H1 (cell line): ENCODE data around the gene SPATA13. TPM values are rescaled to one million over a fixed set of nuclear protein-coding genes. Genes with fewer than 3 reads are reported as not detected.
"Not testable (repeated sequence)": the region's sequence is repeated elsewhere in the genome, so short reads cannot be mapped to it uniquely, and the experiment has no call there.

Source experiments
- CTCF ChIA-PET: fragments of 300-600 bp; sonication (Branson Sonifier 250); formaldehyde crosslinking; loops from one replicate; lab custom pipeline; 2021; ENCODE audit not compliant: partially characterized antibody; lab: Charles Lee
- POLR2A ChIA-PET: fragments of 300-600 bp; sonication (Branson Sonifier 250); formaldehyde crosslinking; loops from one replicate; lab custom pipeline; 2021; ENCODE audit warnings: inconsistent platforms; ENCODE audit not compliant: partially characterized antibody; lab: Charles Lee
- DNase-seq, 2 experiments: peaks; one replicate each; pipeline versions ENCODE4 v3.0.0 to v3.0.0-alpha.2; 2010 to 2022; ENCODE audit warnings: low spot score in 2 of 2, low read depth in 1 of 2, mixed read lengths in 1 of 2
- FAIRE-seq: peaks from 2 replicates; lab custom pipeline; 2011; peaks lifted over from hg19 to GRCh38; lab: Jason Lieb, UNC
- H2AFZ ChIP-seq: 2 replicates; pipeline ENCODE4 v1.8.1; 2012; ENCODE audit warnings: low read length, inconsistent platforms
- H2AK5ac ChIP-seq: 2 replicates; pipeline ENCODE4 v1.6.1; 2013; ENCODE audit warnings: low read depth, low read length
- H2BK120ac ChIP-seq: replicated peaks from 2 replicates; pipeline ENCODE3; 2013; ENCODE audit warnings: low read depth, low read length, inconsistent platforms
- H2BK12ac ChIP-seq: 2 replicates; pipeline ENCODE4 v1.6.1; 2013; ENCODE audit warnings: low read depth, low read length
- H2BK15ac ChIP-seq: 2 replicates; pipeline ENCODE4 v1.6.1; 2013; ENCODE audit warnings: low read length
- H2BK20ac ChIP-seq: 2 replicates; pipeline ENCODE4 v1.6.1; 2013; ENCODE audit warnings: low read length
- H2BK5ac ChIP-seq: 2 replicates; pipeline ENCODE4 v1.6.1; 2013; ENCODE audit warnings: low read depth, low read length
- H3K14ac ChIP-seq: 2 replicates; pipeline ENCODE4 v1.6.1; 2013; ENCODE audit warnings: inconsistent platforms; ENCODE audit not compliant: insufficient read length
- H3K18ac ChIP-seq: 2 replicates; pipeline ENCODE4 v1.6.1; 2013; ENCODE audit warnings: low read length; ENCODE audit errors: extremely low read depth
- H3K23ac ChIP-seq: 2 replicates; pipeline ENCODE4 v1.6.1; 2013; ENCODE audit warnings: inconsistent platforms; ENCODE audit not compliant: insufficient read length
- H3K23me2 ChIP-seq: 2 replicates; pipeline ENCODE4 v1.6.1; 2013; ENCODE audit warnings: low read depth, low read length
- H3K27ac ChIP-seq: 2 replicates; pipeline ENCODE4 v1.6.1; 2011; ENCODE audit warnings: low read depth, low read length, inconsistent platforms
- H3K27me3 ChIP-seq, 4 experiments: replicated peaks in 1 of 4; 1 replicate in 1 of 4; 2 replicates in 3 of 4; pipeline versions ENCODE4 v1.6.1 to v1.8.1; 2011 to 2013; ENCODE audit warnings: low read length in 3 of 4, mild to moderate bottlenecking in 3 of 4, inconsistent platforms in 2 of 4, mixed read lengths in 2 of 4, moderate library complexity in 1 of 4; ENCODE audit not compliant: control insufficient read depth in 3 of 4, insufficient read depth in 3 of 4; ENCODE audit errors: extremely low read depth in 1 of 4
- H3K36me3 ChIP-seq, 4 experiments: 2 replicates each; pipeline versions ENCODE4 v1.6.1 to v1.8.1; 2011 to 2013; ENCODE audit warnings: mild to moderate bottlenecking in 4 of 4, low read length in 3 of 4, moderate library complexity in 2 of 4, control low read depth in 1 of 4, inconsistent platforms in 1 of 4; ENCODE audit not compliant: insufficient read depth in 4 of 4, control insufficient read depth in 2 of 4
- H3K4ac ChIP-seq: replicated peaks from 2 replicates; pipeline ENCODE3; 2013; ENCODE audit warnings: low read length, low read depth, mixed read lengths, inconsistent platforms; ENCODE audit not compliant: insufficient read length
- H3K4me1 ChIP-seq, 4 experiments: replicated peaks in 1 of 4; 1 replicate in 1 of 4; 2 replicates in 3 of 4; pipeline versions ENCODE4 v1.6.1 to v1.8.1; 2011 to 2013; ENCODE audit warnings: low read length in 3 of 4, inconsistent platforms in 2 of 4, mixed read lengths in 1 of 4; ENCODE audit not compliant: insufficient read depth in 4 of 4, control insufficient read depth in 3 of 4
- H3K4me2 ChIP-seq, 2 experiments: 2 replicates each; pipeline versions ENCODE4 v1.6.1 to v1.8.1; 2011 to 2013; ENCODE audit warnings: low read depth in 2 of 2, low read length in 2 of 2, control low read depth in 1 of 2, inconsistent platforms in 1 of 2, mild to moderate bottlenecking in 1 of 2; ENCODE audit not compliant: insufficient read depth in 1 of 2
- H3K4me3 ChIP-seq, 4 experiments: fragments of 200-600, 300-600 bp in 1 of 4; sonication (generic), shearing (Covaris generic), sonication (Bioruptor Twin) in 1 of 4; 2 replicates each; pipeline versions ENCODE4 v1.5.1 to v1.8.1; 2011 to 2016; ENCODE audit warnings: low read length in 4 of 4, low read depth in 3 of 4, control low read depth in 2 of 4, inconsistent platforms in 2 of 4, mild to moderate bottlenecking in 2 of 4, mixed read lengths in 1 of 4, moderate library complexity in 1 of 4; ENCODE audit not compliant: insufficient read depth in 2 of 4; ENCODE audit errors: extremely low read depth in 1 of 4
- H3K56ac ChIP-seq: replicated peaks from 2 replicates; pipeline ENCODE3; 2013; ENCODE audit warnings: low read depth, mild to moderate bottlenecking, mixed read lengths, low read length, inconsistent platforms; ENCODE audit not compliant: insufficient read length
- H3K79me1 ChIP-seq: 2 replicates; pipeline ENCODE4 v1.6.1; 2013; ENCODE audit warnings: low read depth, low read length, control low read depth
- H3K79me2 ChIP-seq, 2 experiments: 2 replicates each; pipeline versions ENCODE4 v1.6.1 to v1.8.1; 2012 to 2013; ENCODE audit warnings: low read length in 2 of 2, mild to moderate bottlenecking in 2 of 2, inconsistent platforms in 1 of 2; ENCODE audit not compliant: insufficient read depth in 2 of 2, control insufficient read depth in 1 of 2
- H3K9ac ChIP-seq, 4 experiments: replicated peaks in 1 of 4; 1 replicate in 1 of 4; 2 replicates in 3 of 4; pipeline versions ENCODE4 v1.6.1 to v1.8.1; 2011 to 2013; ENCODE audit warnings: low read depth in 3 of 4, low read length in 3 of 4, control low read depth in 2 of 4, mild to moderate bottlenecking in 2 of 4, moderate library complexity in 2 of 4, inconsistent platforms in 1 of 4; ENCODE audit errors: extremely low read depth in 1 of 4
- H3K9me3 ChIP-seq, 2 experiments: 2 replicates each; pipeline versions ENCODE4 v1.6.1 to v1.8.1; 2012 to 2013; ENCODE audit warnings: mild to moderate bottlenecking in 2 of 2, moderate library complexity in 2 of 2, control low read depth in 1 of 2, inconsistent platforms in 1 of 2, low read depth in 1 of 2, low read length in 1 of 2, mixed read lengths in 1 of 2; ENCODE audit not compliant: insufficient read depth in 2 of 2
- H4K20me1 ChIP-seq, 2 experiments: replicated peaks in 1 of 2; 2 replicates each; pipeline versions ENCODE3 to v1.8.1; 2011 to 2013; ENCODE audit warnings: inconsistent platforms in 2 of 2, low read length in 2 of 2, mild to moderate bottlenecking in 1 of 2; ENCODE audit not compliant: insufficient read depth in 2 of 2, control insufficient read depth in 1 of 2
- H4K5ac ChIP-seq: 2 replicates; pipeline ENCODE4 v1.6.1; 2013; ENCODE audit warnings: low read length, low read depth, mixed read lengths, inconsistent platforms; ENCODE audit not compliant: insufficient read length
- H4K8ac ChIP-seq: 2 replicates; pipeline ENCODE4 v1.8.0; 2013; ENCODE audit warnings: mild to moderate bottlenecking, moderate library complexity, low read length, inconsistent platforms; ENCODE audit not compliant: insufficient read depth; ENCODE audit errors: extremely low read depth
- H4K91ac ChIP-seq: replicated peaks from 2 replicates; pipeline ENCODE3; 2013; ENCODE audit warnings: low read length, mixed read lengths, inconsistent platforms; ENCODE audit not compliant: insufficient read length
- WGBS, 2 experiments: shearing (Covaris generic) in 1 of 2; methylation state at CpG; one replicate each; pipeline versions ENCODE4 v1.1.6 to v1.1.7; 2013 to 2015; ENCODE audit warnings: low lambda C conversion rate in 2 of 2, mixed read lengths in 2 of 2, inconsistent platforms in 1 of 2, low coverage in 1 of 2, missing lambda C conversion rate in 1 of 2; ENCODE audit not compliant: insufficient replicate concordance in 2 of 2, insufficient coverage in 1 of 2, insufficient read length in 1 of 2; ENCODE audit errors: extremely low coverage in 1 of 2, missing lambda C conversion rate in 1 of 2; 5-methylcytosine and 5-hydroxymethylcytosine counted together
- polyA plus RNA-seq, 7 experiments: library from polyadenylated mRNA; depleted of rRNA in 3 of 7; stranded (reverse) in 5 of 7; unstranded in 2 of 7; fragments of >200 nt in 5 of 7; fragments of 200-250 nt in 2 of 7; gene quantifications; 1 replicate in 5 of 7; 2 replicates in 1 of 7; 4 replicates in 1 of 7; pipeline versions ENCODE4 v1.2.1 to v1.2.3, GENCODE V29; 2011 to 2013; ENCODE audit warnings: missing spikeins in 2 of 7, mixed read lengths in 2 of 7
- total RNA-seq: library from RNA; stranded (reverse); fragmentation: NEBNext Ultra II Directional; extraction: Animal tissue kit (Norgen Biotek cat#: 25700); gene quantifications from 2 replicates; pipeline ENCODE4 v1.2.1, GENCODE V29; 2021

The SPATA13 gene
- total and polyA plus RNA-seq, 2 of the 8 experiments (the other 6 are each of a cell fraction or from before 2014, with no cell fraction given): 12.6 to 30.9 TPM

DNA sequence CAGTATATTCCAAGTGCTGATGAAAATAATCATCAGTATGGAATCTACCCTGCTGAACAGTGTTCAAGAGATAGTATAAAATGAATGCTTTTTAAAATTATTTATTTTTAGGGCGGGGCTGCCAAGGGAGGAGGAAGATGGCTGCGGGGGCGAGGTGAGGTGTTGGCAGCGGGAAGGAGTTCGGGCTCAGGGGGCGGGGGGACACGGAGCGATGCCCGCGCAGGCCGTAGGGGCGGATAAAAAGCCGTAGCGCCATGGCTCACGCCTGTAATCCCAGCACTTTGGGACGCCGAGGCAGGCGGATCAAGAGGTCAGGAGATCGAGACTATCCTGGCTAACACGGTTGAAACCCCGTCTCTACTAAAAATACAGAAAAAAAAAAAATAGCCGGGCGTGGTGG, 167.1 kb downstream of the SPATA13 start:
- H3K79me2 ChIP-seq, H3K4me1 ChIP-seq, H3K4me3 ChIP-seq, H3K4ac ChIP-seq, H3K27me3 ChIP-seq, H2BK12ac ChIP-seq, H3K9me3 ChIP-seq, H2BK120ac ChIP-seq, FAIRE-seq, H2AK5ac ChIP-seq, POLR2A ChIA-PET, DNase-seq, H4K91ac ChIP-seq, H2AFZ ChIP-seq, H4K8ac ChIP-seq, H3K23ac ChIP-seq, H2BK20ac ChIP-seq, H3K36me3 ChIP-seq, H3K14ac ChIP-seq, CTCF ChIA-PET, H3K18ac ChIP-seq, H4K5ac ChIP-seq, H4K20me1 ChIP-seq, H2BK15ac ChIP-seq, H3K56ac ChIP-seq, H3K79me1 ChIP-seq, H3K4me2 ChIP-seq, H3K27ac ChIP-seq, H3K9ac ChIP-seq, H2BK5ac ChIP-seq, H3K23me2 ChIP-seq: not testable (repeated sequence)
- 96% methylated on average over 18 of the region's 23 CpGs; no CpG with 5 or more reads in 1 of the 2 experiments for WGBS, 2 experiments
